ENCODE data around the gene PAX3.

The PAX3 gene

GRCh38 chr2:222287862-222288479 lies 10.8 kb downstream of the PAX3 start:
- H3K27me3 Mint-ChIP-seq (ENCODE audit: low read depth, poor library complexity) = peaks cover 12% of the 10 kb centered on the region
- no peak overlapping the region for H3K27ac Mint-ChIP-seq
- H3K4me3 Mint-ChIP-seq = peak overlapping the region; percentile 47
- H3K36me3 Mint-ChIP-seq (ENCODE audit: low read depth) = peaks cover 25% of the 10 kb centered on the region
- peaks cover 98% of the 10 kb centered on the region for H3K4me1 Mint-ChIP-seq
- no peak for DNase-seq
- no peaks in the 10 kb centered on the region for H3K9me3 Mint-ChIP-seq
- TF ChIP-seq CTCF (IDR thresholded peaks at IDR 0.05) = no peak

- DNase-seq = no peak
- Mint-ChIP-seq H3K9me3 (no peaks in the 10 kb centered on the region), H3K4me3 (no peak overlapping the region), H3K4me1 (peaks cover 82% of the 10 kb centered on the region), H3K36me3 (ENCODE audit: low read depth) (peaks cover 51% of the 10 kb centered on the region), H3K27ac (peak overlapping the region; percentile 46), H3K27me3 (ENCODE audit: low read depth, poor library complexity) (peaks cover 4% of the 10 kb centered on the region)
- no peak for TF ChIP-seq CTCF (IDR thresholded peaks at IDR 0.05)
These were observed 14.3 kb downstream of the PAX3 start for GRCh38 chr2:222284466-222284865.

GRCh38 chr2:222283634-222284033 lies 15.2 kb downstream of the PAX3 start:
- H3K9me3 Mint-ChIP-seq = no peaks in the 10 kb centered on the region

GRCh38 chr2:222281506-222281905 lies 17.3 kb downstream of the PAX3 start:
- no peak for DNase-seq
- Mint-ChIP-seq H3K4me3 (no peak overlapping the region), H3K4me1 (peaks cover 66% of the 10 kb centered on the region), H3K27ac (no peak overlapping the region), H3K36me3 (ENCODE audit: low read depth) (peaks cover 73% of the 10 kb centered on the region), H3K9me3 (no peaks in the 10 kb centered on the region), H3K27me3 (ENCODE audit: low read depth, poor library complexity) (peaks cover 5% of the 10 kb centered on the region)
- TF ChIP-seq CTCF (IDR thresholded peaks at IDR 0.05) = no peak

More at GRCh38 chr2:222283634-222284033, 15.2 kb downstream of the PAX3 start:
- Mint-ChIP-seq H3K4me3 (peak overlapping the region; percentile 64), H3K4me1 (peaks cover 78% of the 10 kb centered on the region), H3K27me3 (ENCODE audit: low read depth, poor library complexity) (peaks cover 5% of the 10 kb centered on the region), H3K36me3 (ENCODE audit: low read depth) (peaks cover 60% of the 10 kb centered on the region), H3K27ac (no peak overlapping the region)
- no peak for TF ChIP-seq CTCF (IDR thresholded peaks at IDR 0.05)
- peak; percentile 54 for DNase-seq

GRCh38 chr2:222280795-222281194 lies 18.0 kb downstream of the PAX3 start:
- Mint-ChIP-seq H3K4me1 (peaks cover 69% of the 10 kb centered on the region), H3K27ac (no peak overlapping the region), H3K4me3 (no peak overlapping the region), H3K36me3 (ENCODE audit: low read depth) (peaks cover 71% of the 10 kb centered on the region), H3K27me3 (ENCODE audit: low read depth, poor library complexity) (peaks cover 5% of the 10 kb centered on the region), H3K9me3 (no peaks in the 10 kb centered on the region)
- no peak for DNase-seq
- no peak for TF ChIP-seq CTCF (IDR thresholded peaks at IDR 0.05)

GRCh38 chr2:222272446-222273015 lies 26.3 kb downstream of the PAX3 start:
- Mint-ChIP-seq H3K4me3 (no peak overlapping the region), H3K27me3 (ENCODE audit: low read depth, poor library complexity) (no peaks in the 10 kb centered on the region), H3K36me3 (ENCODE audit: low read depth) (peaks cover 33% of the 10 kb centered on the region), H3K9me3 (no peaks in the 10 kb centered on the region), H3K27ac (peak overlapping the region; percentile 57), H3K4me1 (peaks cover 93% of the 10 kb centered on the region)
- no peak for DNase-seq
- TF ChIP-seq CTCF (IDR thresholded peaks at IDR 0.05) = no peak

All from nephron progenitor cell (in vitro differentiated cells).